Measurements from ENCODE around the gene CDKN1A.
"Not testable (repeated sequence)": the region's sequence is repeated elsewhere in the genome, so short reads cannot be mapped to it uniquely, and the experiment has no call there.

CDKN1A gene

DNA sequence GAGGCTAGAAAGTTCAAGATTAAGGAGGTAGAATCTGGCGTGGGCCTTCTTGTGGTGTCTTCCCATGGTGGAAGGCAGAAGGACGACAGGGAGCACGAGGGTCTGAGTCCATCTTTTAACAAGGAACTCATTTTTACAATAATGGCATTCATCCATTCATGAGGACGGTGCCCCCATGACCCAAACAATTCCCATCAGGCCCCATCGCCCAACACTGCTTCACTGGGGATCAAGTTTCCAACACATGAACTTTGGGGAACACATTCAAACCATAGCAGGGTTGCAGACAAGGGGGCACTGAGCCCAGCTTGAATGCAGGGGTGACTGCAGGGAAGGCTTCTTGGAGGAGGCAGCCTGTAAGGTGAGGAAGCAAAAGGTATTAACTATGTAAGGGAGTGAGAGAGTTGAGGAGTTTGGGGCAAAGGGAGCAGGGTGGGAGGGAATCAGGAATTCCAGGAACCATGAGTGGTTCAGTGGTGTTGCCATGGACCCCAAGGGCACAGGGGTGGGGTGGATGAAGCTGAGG, 24.6 kb downstream of the CDKN1A start:
- Histone ChIP-seq H2AFZ (ENCODE audit: low read depth, low read length) (no peak overlapping the region), H3K36me3 (replicated peaks; ENCODE audit: low read depth, low read length) (no peaks in the 10 kb centered on the region), H3K79me2 (ENCODE audit: low read length) (no peaks in the 10 kb centered on the region), H3K9me3 (ENCODE audit: insufficient read depth, low read length) (no peaks in the 10 kb centered on the region), H3K27ac (ENCODE audit: low read length) (no peak overlapping the region), H3K4me2 (ENCODE audit: low read length) (no peak overlapping the region), H3K27me3 (ENCODE audit: low read depth, low read length) (no peaks in the 10 kb centered on the region), H4K20me1 (ENCODE audit: insufficient read depth, low read length) (no peaks in the 10 kb centered on the region), H3K9ac (ENCODE audit: low read length) (no peak overlapping the region), H3K4me3 (ENCODE audit: low read length) (no peak overlapping the region), H3K4me1 (ENCODE audit: low read length) (peaks cover 12% of the 10 kb centered on the region)
- TF ChIP-seq, protein P1, sequence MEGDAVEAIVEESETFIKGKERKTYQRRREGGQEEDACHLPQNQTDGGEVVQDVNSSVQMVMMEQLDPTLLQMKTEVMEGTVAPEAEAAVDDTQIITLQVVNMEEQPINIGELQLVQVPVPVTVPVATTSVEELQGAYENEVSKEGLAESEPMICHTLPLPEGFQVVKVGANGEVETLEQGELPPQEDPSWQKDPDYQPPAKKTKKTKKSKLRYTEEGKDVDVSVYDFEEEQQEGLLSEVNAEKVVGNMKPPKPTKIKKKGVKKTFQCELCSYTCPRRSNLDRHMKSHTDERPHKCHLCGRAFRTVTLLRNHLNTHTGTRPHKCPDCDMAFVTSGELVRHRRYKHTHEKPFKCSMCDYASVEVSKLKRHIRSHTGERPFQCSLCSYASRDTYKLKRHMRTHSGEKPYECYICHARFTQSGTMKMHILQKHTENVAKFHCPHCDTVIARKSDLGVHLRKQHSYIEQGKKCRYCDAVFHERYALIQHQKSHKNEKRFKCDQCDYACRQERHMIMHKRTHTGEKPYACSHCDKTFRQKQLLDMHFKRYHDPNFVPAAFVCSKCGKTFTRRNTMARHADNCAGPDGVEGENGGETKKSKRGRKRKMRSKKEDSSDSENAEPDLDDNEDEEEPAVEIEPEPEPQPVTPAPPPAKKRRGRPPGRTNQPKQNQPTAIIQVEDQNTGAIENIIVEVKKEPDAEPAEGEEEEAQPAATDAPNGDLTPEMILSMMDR (IDR thresholded peaks at IDR 0.05; ENCODE audit: low read depth, low read length), result no peak
- no peak for TF ChIP-seq EZH2phosphoT487 (IDR thresholded peaks at IDR 0.05; ENCODE audit: low read depth)

GRCh38 chr6:36703982-36704381, 25.5 kb downstream of the CDKN1A start:
- no peak for TF ChIP-seq EZH2phosphoT487 (IDR thresholded peaks at IDR 0.05; ENCODE audit: low read depth)
- TF ChIP-seq, protein P1 (IDR thresholded peaks at IDR 0.05; ENCODE audit: low read depth, low read length), result no peak
- Histone ChIP-seq H3K9me3 (ENCODE audit: insufficient read depth, low read length) (no peaks in the 10 kb centered on the region), H3K4me1 (ENCODE audit: low read length) (peaks cover 12% of the 10 kb centered on the region), H3K36me3 (replicated peaks; ENCODE audit: low read depth, low read length) (no peaks in the 10 kb centered on the region), H3K27ac (ENCODE audit: low read length) (no peak overlapping the region), H4K20me1 (ENCODE audit: insufficient read depth, low read length) (no peaks in the 10 kb centered on the region), H3K79me2 (ENCODE audit: low read length) (no peaks in the 10 kb centered on the region), H3K27me3 (ENCODE audit: low read depth, low read length) (no peaks in the 10 kb centered on the region), H3K4me3 (ENCODE audit: low read length) (no peak overlapping the region), H2AFZ (ENCODE audit: low read depth, low read length) (no peak overlapping the region), H3K9ac (ENCODE audit: low read length) (no peak overlapping the region), H3K4me2 (ENCODE audit: low read length) (no peak overlapping the region)

GRCh38 chr6:36704961-36705577, 26.6 kb downstream of the CDKN1A start:
- peaks cover 12% of the 10 kb centered on the region for H3K4me1 ChIP-seq (ENCODE audit: low read length)
- not testable (repeated sequence) for H3K36me3 ChIP-seq (replicated peaks; ENCODE audit: low read depth, low read length); H2AFZ ChIP-seq (ENCODE audit: low read depth, low read length); H3K9me3 ChIP-seq (ENCODE audit: insufficient read depth, low read length); H3K27me3 ChIP-seq (ENCODE audit: low read depth, low read length); H3K4me2 ChIP-seq (ENCODE audit: low read length); H3K4me3 ChIP-seq (ENCODE audit: low read length); H4K20me1 ChIP-seq (ENCODE audit: insufficient read depth, low read length); H3K9ac ChIP-seq (ENCODE audit: low read length); H3K27ac ChIP-seq (ENCODE audit: low read length); H3K79me2 ChIP-seq (ENCODE audit: low read length)

GRCh38 chr6:36706339-36706738, 27.8 kb downstream of the CDKN1A start:
- Histone ChIP-seq H3K4me1 (ENCODE audit: low read length) (peaks cover 3% of the 10 kb centered on the region), H2AFZ (ENCODE audit: low read depth, low read length) (no peak overlapping the region), H3K4me2 (ENCODE audit: low read length) (no peak overlapping the region)

More at GRCh38 chr6:36706339-36706738, 27.8 kb downstream of the CDKN1A start:
- Histone ChIP-seq H3K36me3 (replicated peaks; ENCODE audit: low read depth, low read length) (no peaks in the 10 kb centered on the region), H3K27me3 (ENCODE audit: low read depth, low read length) (no peaks in the 10 kb centered on the region), H3K79me2 (ENCODE audit: low read length) (no peaks in the 10 kb centered on the region), H3K9ac (ENCODE audit: low read length) (no peak overlapping the region), H3K4me3 (ENCODE audit: low read length) (no peak overlapping the region), H4K20me1 (ENCODE audit: insufficient read depth, low read length) (no peaks in the 10 kb centered on the region), H3K27ac (ENCODE audit: low read length) (no peak overlapping the region), H3K9me3 (ENCODE audit: insufficient read depth, low read length) (no peaks in the 10 kb centered on the region)
- TF ChIP-seq, protein P1 (IDR thresholded peaks at IDR 0.05; ENCODE audit: low read depth, low read length), result no peak
- no peak for TF ChIP-seq EZH2phosphoT487 (IDR thresholded peaks at IDR 0.05; ENCODE audit: low read depth)

All from OCI-LY3 (cell line).